Right atrium auricular region (tissue), 2 donors: ENCODE data around the gene DGKD. TPM values are rescaled to one million over a fixed set of nuclear protein-coding genes. Genes with fewer than 3 reads are reported as not detected.

Experiments used
- DNase-seq: peaks from one replicate; pipeline ENCODE4 v3.0.0-alpha.2; 2019; ENCODE audit warnings: low spot score
- H3K27ac ChIP-seq, 2 donors: fragments of 200-600 bp; sonication (generic); 1 replicate in 1 of 2; 2 replicates in 1 of 2; pipeline ENCODE4 v1.5.1; 2016 to 2019
- H3K27me3 ChIP-seq, 2 donors: fragments of 200-600 bp; sonication (generic); one replicate each; pipeline versions ENCODE4 v1.5.1 to v1.6.0; 2017 to 2019
- H3K36me3 ChIP-seq: fragments of 200-600 bp; sonication (generic); one replicate; pipeline ENCODE4 v1.5.1; 2016
- H3K4me1 ChIP-seq, 2 donors: fragments of 200-600 bp; sonication (generic); one replicate each; pipeline versions ENCODE4 v1.5.1 to v1.6.0; 2017 to 2019
- H3K4me3 ChIP-seq, 2 donors: fragments of 200-600 bp; sonication (generic); 1 replicate in 1 of 2; 2 replicates in 1 of 2; pipeline ENCODE4 v1.5.1; 2017 to 2019; ENCODE audit warnings: mild to moderate bottlenecking in 1 of 2, moderate library complexity in 1 of 2
- H3K9me3 ChIP-seq, 2 donors: fragments of 200-600 bp; sonication (generic); one replicate each; pipeline ENCODE4 v1.5.1; 2019
- total RNA-seq, 2 donors: library from RNA; depleted of rRNA; stranded (reverse); fragments of >200 nt; gene quantifications; one replicate each; pipeline ENCODE4 v1.1.0, GENCODE V29; 2016
- TF ChIP-seq, protein P1 (sequence below), 2 donors: fragments of 200-600 bp; sonication (generic); IDR thresholded peaks; one replicate each; pipeline ENCODE4 v1.5.1; 2019; ENCODE audit warnings: antibody characterized with exemption in 2 of 2

The DGKD gene
- total RNA-seq, 2 donors from 2014 or later, result 18.4 to 40.1 TPM

DNA sequence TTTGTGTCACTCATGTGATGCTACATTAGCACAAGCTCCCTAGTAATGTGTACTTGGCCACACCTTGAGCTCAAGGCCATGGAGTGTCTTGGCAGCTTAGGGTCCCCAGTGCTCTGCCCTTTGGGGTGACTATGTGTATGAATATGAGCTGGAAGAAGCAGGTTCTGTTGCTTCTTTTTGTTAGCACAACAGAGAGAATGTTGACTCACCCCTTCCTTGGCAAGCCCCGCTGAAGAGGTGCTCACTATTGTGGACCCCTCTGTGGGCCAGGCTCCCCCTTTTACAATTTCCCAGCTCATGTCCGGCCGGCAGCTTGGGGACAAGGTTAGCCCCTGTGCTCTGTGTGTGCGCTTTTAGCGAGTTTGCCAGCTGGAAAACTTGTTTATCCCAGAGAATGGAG is 48.1 kb downstream of the DGKD start:
- Histone ChIP-seq H3K27ac (no peak overlapping the region), H3K27me3 (no peaks in the 10 kb centered on the region), H3K9me3 (no peaks in the 10 kb centered on the region), H3K4me1 (no peaks in the 10 kb centered on the region), H3K4me3 (no peak overlapping the region), H3K36me3 (no peaks in the 10 kb centered on the region)
- TF ChIP-seq, protein P1, sequence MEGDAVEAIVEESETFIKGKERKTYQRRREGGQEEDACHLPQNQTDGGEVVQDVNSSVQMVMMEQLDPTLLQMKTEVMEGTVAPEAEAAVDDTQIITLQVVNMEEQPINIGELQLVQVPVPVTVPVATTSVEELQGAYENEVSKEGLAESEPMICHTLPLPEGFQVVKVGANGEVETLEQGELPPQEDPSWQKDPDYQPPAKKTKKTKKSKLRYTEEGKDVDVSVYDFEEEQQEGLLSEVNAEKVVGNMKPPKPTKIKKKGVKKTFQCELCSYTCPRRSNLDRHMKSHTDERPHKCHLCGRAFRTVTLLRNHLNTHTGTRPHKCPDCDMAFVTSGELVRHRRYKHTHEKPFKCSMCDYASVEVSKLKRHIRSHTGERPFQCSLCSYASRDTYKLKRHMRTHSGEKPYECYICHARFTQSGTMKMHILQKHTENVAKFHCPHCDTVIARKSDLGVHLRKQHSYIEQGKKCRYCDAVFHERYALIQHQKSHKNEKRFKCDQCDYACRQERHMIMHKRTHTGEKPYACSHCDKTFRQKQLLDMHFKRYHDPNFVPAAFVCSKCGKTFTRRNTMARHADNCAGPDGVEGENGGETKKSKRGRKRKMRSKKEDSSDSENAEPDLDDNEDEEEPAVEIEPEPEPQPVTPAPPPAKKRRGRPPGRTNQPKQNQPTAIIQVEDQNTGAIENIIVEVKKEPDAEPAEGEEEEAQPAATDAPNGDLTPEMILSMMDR (IDR thresholded peaks at IDR 0.05), result no peak
- DNase-seq, result no peak

DNA sequence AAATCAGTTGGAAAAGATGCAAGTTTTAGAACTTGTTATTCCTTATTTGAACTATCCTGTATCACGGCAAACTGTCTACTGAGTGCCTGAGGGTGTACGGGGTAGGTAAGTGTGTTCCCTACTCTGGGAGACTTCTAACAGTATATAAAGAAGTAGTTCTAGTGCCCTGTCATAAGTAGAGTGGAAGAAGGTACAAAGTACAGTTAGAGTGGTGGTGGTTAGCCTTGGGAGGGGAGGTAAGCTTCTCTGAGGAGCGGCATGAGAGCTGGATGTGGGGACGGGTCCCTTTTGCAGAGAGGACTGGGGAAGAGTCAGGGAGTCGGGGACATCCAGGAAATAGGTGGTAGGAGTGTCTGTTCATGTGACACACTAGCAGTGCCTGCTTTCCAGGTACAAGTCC is 48.5 kb downstream of the DGKD start:
- Histone ChIP-seq H3K4me3 (no peak overlapping the region), H3K27ac (no peak overlapping the region), H3K36me3 (no peaks in the 10 kb centered on the region), H3K4me1 (no peaks in the 10 kb centered on the region), H3K9me3 (no peaks in the 10 kb centered on the region), H3K27me3 (no peaks in the 10 kb centered on the region)
- TF ChIP-seq, protein P1 (IDR thresholded peaks at IDR 0.05), result no peak
- no peak for DNase-seq

DNA sequence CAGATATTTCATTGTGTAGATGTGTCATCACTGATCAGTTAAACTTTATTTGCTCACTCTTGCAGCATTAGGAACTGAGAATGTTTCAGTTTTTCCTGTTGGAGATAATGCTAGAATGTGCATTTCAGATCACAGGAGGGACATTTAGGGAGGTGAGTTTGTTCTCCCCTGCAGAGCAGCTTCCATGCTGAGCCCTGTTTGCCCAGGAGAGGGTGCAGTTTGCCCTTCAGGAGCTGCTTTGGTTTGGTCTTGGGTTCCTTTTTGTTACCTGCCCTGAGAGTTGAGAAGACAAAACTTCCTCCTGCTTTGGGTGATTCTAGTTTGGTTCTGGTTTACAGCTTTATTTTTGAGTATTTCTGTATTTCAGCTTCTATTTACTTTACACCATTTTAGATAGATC is 49.9 kb downstream of the DGKD start:
- no peaks in the 10 kb centered on the region for H3K36me3 ChIP-seq
- no peak for DNase-seq
- H3K9me3 ChIP-seq, result no peaks in the 10 kb centered on the region
- peaks cover 0 to 13% of the 10 kb centered on the region in 2 donors for H3K4me1 ChIP-seq
- TF ChIP-seq, protein P1 (IDR thresholded peaks at IDR 0.05), result peak in 1 of 2 donors; percentile 75
- no peak overlapping the region for H3K27ac ChIP-seq
- H3K4me3 ChIP-seq, result no peak overlapping the region
- no peaks in the 10 kb centered on the region for H3K27me3 ChIP-seq

DNA sequence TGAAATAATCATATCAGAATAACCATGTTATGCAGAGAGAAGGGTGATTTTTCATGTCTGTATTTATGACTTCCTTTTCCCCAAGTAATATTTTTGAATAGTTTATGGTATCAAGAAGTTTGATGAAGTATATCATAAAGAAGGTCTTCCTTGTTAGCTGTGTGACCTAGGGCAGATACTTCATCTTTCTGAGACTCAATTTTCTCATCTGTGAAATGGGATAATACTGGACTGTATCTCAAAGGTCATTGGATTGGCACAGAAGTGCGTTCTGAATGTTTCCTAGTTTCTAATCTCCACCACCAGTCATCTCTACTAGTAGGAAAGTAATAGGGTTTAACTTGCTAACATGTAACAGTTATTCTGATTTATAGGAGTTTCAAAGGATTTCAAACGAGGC is 52.6 kb downstream of the DGKD start:
- peaks cover 0 to 29% of the 10 kb centered on the region in 2 donors for H3K4me1 ChIP-seq
- H3K36me3 ChIP-seq, result no peaks in the 10 kb centered on the region
- H3K27ac ChIP-seq, result no peak overlapping the region
- TF ChIP-seq, protein P1 (IDR thresholded peaks at IDR 0.05), result no peak
- no peak for DNase-seq
- peaks cover 0 to 11% of the 10 kb centered on the region in 2 donors for H3K9me3 ChIP-seq
- H3K4me3 ChIP-seq, result no peak overlapping the region
- H3K27me3 ChIP-seq, result no peaks in the 10 kb centered on the region

DNA sequence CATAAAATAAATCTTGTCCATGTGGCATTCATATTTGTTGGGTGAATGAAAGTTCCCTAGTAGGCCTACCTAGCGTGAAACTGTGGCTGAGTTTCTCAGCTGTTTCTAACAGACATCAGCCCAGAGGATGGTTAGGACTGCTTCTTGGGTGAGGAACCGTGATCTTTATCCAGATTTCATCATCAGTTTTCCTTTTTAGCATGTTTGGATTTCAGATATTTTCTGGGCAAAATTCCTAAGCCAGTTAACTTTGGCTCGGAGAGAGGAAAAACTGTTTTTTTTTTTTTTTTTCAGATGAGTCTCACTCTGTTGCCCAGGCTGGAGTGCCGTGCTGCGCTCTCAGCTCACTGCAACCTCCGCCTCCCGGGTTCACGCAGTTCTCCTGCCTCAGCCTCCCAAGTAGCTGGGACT is 53.5 kb downstream of the DGKD start:
- Histone ChIP-seq H3K4me1 (peaks cover 0 to 29% of the 10 kb centered on the region in 2 donors), H3K27ac (peak overlapping the region; percentile 33 to 71), H3K4me3 (no peak overlapping the region), H3K36me3 (no peaks in the 10 kb centered on the region), H3K27me3 (no peaks in the 10 kb centered on the region), H3K9me3 (peaks cover 0 to 17% of the 10 kb centered on the region in 2 donors)
- DNase-seq, result peak; percentile 52
- TF ChIP-seq, protein P1 (IDR thresholded peaks at IDR 0.05), result no peak
